ENCODE measurements around the gene CRYBG2. TPM values are rescaled to one million over a fixed set of nuclear protein-coding genes. Genes with fewer than 3 reads are reported as not detected.

The CRYBG2 gene
- total and polyA plus RNA-seq, 4 donors: 0.37 to 7.7 (median 2.7) TPM

DNA sequence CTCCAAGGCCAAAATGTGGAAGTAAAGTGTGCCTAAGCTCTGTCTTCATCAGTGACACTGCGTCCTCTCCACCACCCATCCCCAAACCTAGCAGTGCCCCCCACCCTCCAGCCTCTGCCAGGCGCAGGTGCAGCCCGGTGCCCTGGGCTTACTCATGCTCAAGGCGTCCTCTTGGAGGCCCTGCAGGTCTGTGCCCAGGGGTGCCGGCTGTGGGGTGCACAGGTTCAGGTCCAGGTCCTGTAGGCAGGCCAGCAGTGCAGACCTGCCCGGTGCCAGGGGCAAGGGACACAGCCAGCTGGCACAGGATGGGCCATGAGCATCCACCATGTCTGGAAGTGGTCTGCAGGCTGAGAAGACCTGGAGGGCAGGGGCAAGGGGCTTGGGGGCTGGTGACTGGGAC lies 13.5 kb upstream of the CRYBG2 start:
- no peak overlapping the region for H3K9ac ChIP-seq (ENCODE audit: insufficient read depth in 1 of 2, low read length in 2 of 2)
- no peak overlapping the region for H3K27ac ChIP-seq (ENCODE audit: low read depth in 1 of 2, low read length in 1 of 2)
- 89 to 90% methylated on average over 6 of the region's 6 CpGs for WGBS, 2 donors
- ATAC-seq (ENCODE audit: insufficient read depth, low FRiP score) (no peak), DNase-seq (no peak)
- H3K9me3 ChIP-seq (ENCODE audit: control insufficient read depth in 4 of 4, insufficient read depth in 3 of 4, low read length in 3 of 4): no peaks in the 10 kb centered on the region
- no peaks in the 10 kb centered on the region for H3K36me3 ChIP-seq (ENCODE audit: control insufficient read depth in 4 of 4, insufficient read depth in 4 of 4, low read length in 4 of 4)
- H3K4me1 ChIP-seq (ENCODE audit: control insufficient read depth in 5 of 5, insufficient read depth in 5 of 5, low read length in 5 of 5): peaks cover 0 to 5% (median 0%) of the 10 kb centered on the region in 5 donors
- no peak for TF ChIP-seq CTCF (IDR thresholded peaks at IDR 0.05; ENCODE audit: control extremely low read depth, extremely low read depth)
- H3K4me3 ChIP-seq: no peak overlapping the region
- peaks cover under 1 to 3% (median 2%) of the 10 kb centered on the region in 3 donors for H3K27me3 ChIP-seq (ENCODE audit: control insufficient read depth in 3 of 3, insufficient read depth in 3 of 3, low read length in 2 of 3)

DNA sequence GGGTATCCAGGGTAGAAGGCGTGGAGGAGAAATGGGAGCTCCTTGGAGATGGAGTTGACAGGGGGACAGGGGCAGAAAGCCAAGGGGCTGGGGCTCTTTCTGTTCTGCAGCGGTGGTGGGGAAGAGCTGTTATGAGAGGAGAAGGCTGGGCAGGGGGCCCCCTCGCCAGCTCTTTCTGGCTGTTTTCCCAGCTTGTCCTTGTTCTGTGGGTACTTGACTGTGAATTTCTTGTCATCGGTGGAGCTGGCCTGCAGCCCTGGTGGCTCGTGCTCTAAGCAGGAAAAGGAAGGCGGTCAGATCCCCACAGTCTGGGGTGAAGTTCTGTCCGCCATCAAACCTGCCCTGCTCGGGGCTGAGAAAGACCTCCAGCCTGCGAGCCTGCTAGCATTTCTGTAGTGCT lies 11.0 kb upstream of the CRYBG2 start:
- H3K36me3 ChIP-seq (ENCODE audit: control insufficient read depth in 4 of 4, insufficient read depth in 4 of 4, low read length in 4 of 4): no peaks in the 10 kb centered on the region
- H3K4me3 ChIP-seq: no peak overlapping the region
- TF ChIP-seq CTCF (IDR thresholded peaks at IDR 0.05; ENCODE audit: control extremely low read depth, extremely low read depth): no peak
- H3K4me1 ChIP-seq (ENCODE audit: control insufficient read depth in 5 of 5, insufficient read depth in 5 of 5, low read length in 5 of 5): peaks cover 0 to 6% (median 0%) of the 10 kb centered on the region in 5 donors
- ATAC-seq (ENCODE audit: insufficient read depth, low FRiP score) (no peak), DNase-seq (peak; percentile 14 to 64 (median 32))
- H3K9me3 ChIP-seq (ENCODE audit: control insufficient read depth in 4 of 4, insufficient read depth in 3 of 4, low read length in 3 of 4): no peaks in the 10 kb centered on the region
- 20 to 32% methylated on average over 9 of the region's 9 CpGs for WGBS, 2 donors
- peaks cover 11 to 20% (median 16%) of the 10 kb centered on the region in 3 donors for H3K27me3 ChIP-seq (ENCODE audit: control insufficient read depth in 3 of 3, insufficient read depth in 3 of 3, low read length in 2 of 3)
- no peak overlapping the region for H3K27ac ChIP-seq (ENCODE audit: low read depth in 1 of 2, low read length in 1 of 2)
- H3K9ac ChIP-seq (ENCODE audit: insufficient read depth in 1 of 2, low read length in 2 of 2): no peak overlapping the region

DNA sequence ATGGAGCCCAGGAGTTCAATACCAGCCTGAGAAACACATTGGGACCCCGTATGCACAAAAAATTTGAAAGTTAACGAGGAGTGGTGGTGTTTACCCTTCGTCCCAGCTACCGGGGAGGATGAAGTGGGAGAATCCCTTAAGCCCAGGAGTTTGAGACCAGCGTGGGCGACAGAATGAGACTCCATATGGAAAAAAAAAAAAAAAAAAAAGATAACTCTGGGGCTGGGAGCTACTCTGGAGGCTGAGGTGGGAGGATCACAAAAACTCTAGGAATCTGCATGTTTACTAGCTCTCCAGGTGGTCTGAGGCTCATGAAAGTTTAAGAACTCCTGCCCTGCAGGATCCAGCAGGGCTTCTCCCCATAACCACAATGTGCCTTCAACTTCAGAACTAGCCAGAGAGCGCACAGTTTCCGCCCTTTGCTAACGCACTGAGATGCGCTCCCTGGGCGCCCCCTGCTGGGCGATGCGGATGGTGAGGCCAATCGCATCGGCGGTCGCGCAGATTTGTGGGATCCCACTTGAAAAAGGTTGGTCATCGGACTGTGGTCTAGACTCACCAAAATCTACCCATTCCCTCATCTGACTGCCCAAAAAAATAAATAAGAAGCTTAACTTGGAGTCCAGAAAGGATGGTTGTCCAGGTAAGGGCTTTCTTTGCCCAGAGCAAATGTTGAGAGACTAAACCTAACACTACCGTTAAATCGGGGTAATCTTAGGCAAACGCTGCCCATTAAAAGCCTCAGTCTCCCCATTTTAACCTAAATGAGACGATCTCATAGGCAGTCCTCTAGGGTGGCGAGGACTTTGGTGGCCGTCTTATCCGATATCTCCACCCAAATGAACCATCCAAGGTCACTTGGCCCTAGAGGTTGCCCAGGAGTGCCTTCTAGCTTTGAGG lies 9.9 kb upstream of the CRYBG2 start:
- H3K4me3 ChIP-seq: no peak overlapping the region
- H3K36me3 ChIP-seq (ENCODE audit: control insufficient read depth in 4 of 4, insufficient read depth in 4 of 4, low read length in 4 of 4): no peaks in the 10 kb centered on the region
- peak; percentile 78 for ATAC-seq (ENCODE audit: insufficient read depth, low FRiP score)
- H3K27ac ChIP-seq (ENCODE audit: low read depth in 1 of 2, low read length in 1 of 2): no peak overlapping the region
- no peaks in the 10 kb centered on the region for H3K9me3 ChIP-seq (ENCODE audit: control insufficient read depth in 4 of 4, insufficient read depth in 3 of 4, low read length in 3 of 4)
- H3K9ac ChIP-seq (ENCODE audit: insufficient read depth in 1 of 2, low read length in 2 of 2): no peak overlapping the region
- peak; percentile 71 to 78 (median 71) for DNase-seq
- peak; percentile 78 for TF ChIP-seq CTCF (IDR thresholded peaks at IDR 0.05; ENCODE audit: control extremely low read depth, extremely low read depth)
- WGBS, 2 donors: 34 to 39% methylated on average over 26 of the region's 26 CpGs
- peaks cover 11 to 31% (median 19%) of the 10 kb centered on the region in 3 donors for H3K27me3 ChIP-seq (ENCODE audit: control insufficient read depth in 3 of 3, insufficient read depth in 3 of 3, low read length in 2 of 3)
- peaks cover 0 to 6% (median 0%) of the 10 kb centered on the region in 5 donors for H3K4me1 ChIP-seq (ENCODE audit: control insufficient read depth in 5 of 5, insufficient read depth in 5 of 5, low read length in 5 of 5)

Data from lung (tissue), 12 donors.